Effector memory CD8-positive, alpha-beta T cell (primary cell): ENCODE measurements around the gene CTTNBP2NL.
"Not testable (repeated sequence)": the region's sequence is repeated elsewhere in the genome, so short reads cannot be mapped to it uniquely, and the experiment has no call there.

Experiments used
- ATAC-seq: fragments of 150-1000 bp; cut with Tn5 transposase; replicated peaks from 2 replicates; pipeline ENCODE4 v1.10.0; 2021; ENCODE audit warnings: mild to moderate bottlenecking, moderate library complexity
- DNase-seq, 3 experiments: peaks; one replicate each; pipeline ENCODE4 v3.0.0; 2021
- H3K27ac Mint-ChIP-seq, 2 donors: one replicate each; pipeline ENCODE4 v1.8.0; 2022; ENCODE audit warnings: mild to moderate bottlenecking in 2 of 2, mixed read lengths in 2 of 2, moderate library complexity in 2 of 2
- H3K27me3 Mint-ChIP-seq, 2 donors: one replicate each; pipeline ENCODE4 v1.8.0; 2022; ENCODE audit warnings: mixed read lengths in 2 of 2
- H3K36me3 Mint-ChIP-seq: one replicate; pipeline ENCODE4 v1.8.0; 2022; ENCODE audit warnings: mild to moderate bottlenecking, moderate library complexity, mixed read lengths; ENCODE audit not compliant: insufficient read depth
- H3K4me1 Mint-ChIP-seq, 2 donors: one replicate each; pipeline ENCODE4 v1.8.0; 2022; ENCODE audit warnings: low read depth in 2 of 2, mixed read lengths in 2 of 2
- H3K4me3 Mint-ChIP-seq, 2 donors: one replicate each; pipeline ENCODE4 v1.8.0; 2022; ENCODE audit warnings: mild to moderate bottlenecking in 2 of 2, mixed read lengths in 2 of 2, moderate library complexity in 2 of 2
- H3K9me3 Mint-ChIP-seq, 2 donors: one replicate each; pipeline ENCODE4 v1.8.0; 2022; ENCODE audit warnings: mixed read lengths in 2 of 2

Gene CTTNBP2NL

GRCh38 chr1:112390775-112391602 is 5.0 kb upstream of the CTTNBP2NL start:
- peaks cover 3% of the 10 kb centered on the region for H3K36me3 Mint-ChIP-seq
- no peaks in the 10 kb centered on the region for H3K9me3 Mint-ChIP-seq
- H3K27me3 Mint-ChIP-seq: peaks cover 29 to 64% of the 10 kb centered on the region in 2 donors
- H3K27ac Mint-ChIP-seq: no peak overlapping the region
- DNase-seq: peak; percentile 72 to 78 (median 76)
- peak overlapping the region; percentile 44 to 59 for H3K4me3 Mint-ChIP-seq
- peaks cover 9 to 14% of the 10 kb centered on the region in 2 donors for H3K4me1 Mint-ChIP-seq
- ATAC-seq: peak; percentile 93

- no peak for ATAC-seq
- Mint-ChIP-seq H3K27ac (no peak overlapping the region), H3K27me3 (peaks cover 29 to 70% of the 10 kb centered on the region in 2 donors), H3K36me3 (peaks cover 3% of the 10 kb centered on the region), H3K4me3 (no peak overlapping the region), H3K9me3 (no peaks in the 10 kb centered on the region), H3K4me1 (peaks cover 14 to 20% of the 10 kb centered on the region in 2 donors)
- DNase-seq: no peak
These were observed 4.4 kb upstream of the CTTNBP2NL start for GRCh38 chr1:112391603-112391940.

GRCh38 chr1:112393631-112393974 is 2.4 kb upstream of the CTTNBP2NL start:
- Mint-ChIP-seq H3K4me3 (no peak overlapping the region), H3K4me1 (peaks cover 19 to 25% of the 10 kb centered on the region in 2 donors), H3K27me3 (peaks cover 19 to 56% of the 10 kb centered on the region in 2 donors), H3K36me3 (peaks cover 3% of the 10 kb centered on the region), H3K9me3 (no peaks in the 10 kb centered on the region), H3K27ac (no peak overlapping the region)
- DNase-seq (no peak), ATAC-seq (no peak)

GRCh38 chr1:112394743-112395062 is 1.3 kb upstream of the CTTNBP2NL start:
- DNase-seq (no peak), ATAC-seq (no peak)
- Mint-ChIP-seq H3K27me3 (peaks cover 18 to 45% of the 10 kb centered on the region in 2 donors), H3K4me1 (peaks cover 19 to 25% of the 10 kb centered on the region in 2 donors), H3K4me3 (no peak overlapping the region), H3K9me3 (no peaks in the 10 kb centered on the region), H3K27ac (no peak overlapping the region), H3K36me3 (peaks cover 3% of the 10 kb centered on the region)

- Mint-ChIP-seq H3K36me3 (peaks cover 1% of the 10 kb centered on the region), H3K4me3 (peak overlapping the region; percentile 83 to 86), H3K27ac (no peak overlapping the region), H3K27me3 (peaks cover 18 to 41% of the 10 kb centered on the region in 2 donors), H3K4me1 (peaks cover 19 to 25% of the 10 kb centered on the region in 2 donors), H3K9me3 (no peaks in the 10 kb centered on the region)
- no peak for ATAC-seq
- DNase-seq: no peak
These were observed 676 bp upstream of the CTTNBP2NL start for GRCh38 chr1:112395256-112395820.

GRCh38 chr1:112396653-112397471 is 848 bp downstream of the CTTNBP2NL start:
- ATAC-seq (no peak), DNase-seq (no peak)
- no peaks in the 10 kb centered on the region for H3K9me3 Mint-ChIP-seq
- H3K4me3 Mint-ChIP-seq: peak overlapping the region; percentile 83 to 86
- H3K4me1 Mint-ChIP-seq: peaks cover 13 to 20% of the 10 kb centered on the region in 2 donors
- peaks cover 11 to 31% of the 10 kb centered on the region in 2 donors for H3K27me3 Mint-ChIP-seq
- peak overlapping the region; percentile 62 to 79 for H3K27ac Mint-ChIP-seq
- no peaks in the 10 kb centered on the region for H3K36me3 Mint-ChIP-seq

GRCh38 chr1:112397841-112398240 is 1.8 kb downstream of the CTTNBP2NL start:
- ATAC-seq (no peak), DNase-seq (no peak)
- Mint-ChIP-seq H3K27ac (no peak overlapping the region), H3K9me3 (no peaks in the 10 kb centered on the region), H3K36me3 (no peaks in the 10 kb centered on the region), H3K4me3 (no peak overlapping the region), H3K27me3 (peaks cover 11 to 24% of the 10 kb centered on the region in 2 donors), H3K4me1 (peaks cover 13 to 20% of the 10 kb centered on the region in 2 donors)

- Mint-ChIP-seq H3K27ac (no peak overlapping the region), H3K4me3 (no peak overlapping the region), H3K27me3 (peaks cover 5 to 11% of the 10 kb centered on the region in 2 donors), H3K36me3 (no peaks in the 10 kb centered on the region), H3K9me3 (no peaks in the 10 kb centered on the region), H3K4me1 (peaks cover 13 to 20% of the 10 kb centered on the region in 2 donors)
- ATAC-seq: peak; percentile 26
- no peak for DNase-seq
These were observed 3.4 kb downstream of the CTTNBP2NL start for GRCh38 chr1:112399456-112399855.

GRCh38 chr1:112400706-112401105 is 4.7 kb downstream of the CTTNBP2NL start:
- DNase-seq, ATAC-seq, H3K9me3 Mint-ChIP-seq, H3K27ac Mint-ChIP-seq, H3K4me3 Mint-ChIP-seq, H3K36me3 Mint-ChIP-seq: not testable (repeated sequence)
- Mint-ChIP-seq H3K4me1 (peaks cover 10 to 13% of the 10 kb centered on the region in 2 donors), H3K27me3 (peaks cover 5 to 11% of the 10 kb centered on the region in 2 donors)

GRCh38 chr1:112402682-112403643 is 6.9 kb downstream of the CTTNBP2NL start:
- no peak for ATAC-seq

GRCh38 chr1:112406771-112407170 is 10.8 kb downstream of the CTTNBP2NL start:
- Mint-ChIP-seq H3K36me3 (no peaks in the 10 kb centered on the region), H3K27me3 (peaks cover 8 to 11% of the 10 kb centered on the region in 2 donors), H3K27ac (no peak overlapping the region), H3K4me3 (no peak overlapping the region), H3K9me3 (no peaks in the 10 kb centered on the region), H3K4me1 (no peaks in the 10 kb centered on the region)
- DNase-seq (no peak), ATAC-seq (no peak)

More at GRCh38 chr1:112402682-112403643, 6.9 kb downstream of the CTTNBP2NL start:
- H3K27ac Mint-ChIP-seq: no peak overlapping the region
- H3K4me1 Mint-ChIP-seq: no peaks in the 10 kb centered on the region
- H3K4me3 Mint-ChIP-seq: no peak overlapping the region
- DNase-seq: no peak
- H3K9me3 Mint-ChIP-seq: no peaks in the 10 kb centered on the region
- H3K27me3 Mint-ChIP-seq: peaks cover 0 to 5% of the 10 kb centered on the region in 2 donors
- no peaks in the 10 kb centered on the region for H3K36me3 Mint-ChIP-seq

GRCh38 chr1:112409414-112409813 is 13.4 kb downstream of the CTTNBP2NL start:
- no peak overlapping the region for H3K4me3 Mint-ChIP-seq
- H3K4me1 Mint-ChIP-seq: no peaks in the 10 kb centered on the region
- H3K9me3 Mint-ChIP-seq: no peaks in the 10 kb centered on the region

GRCh38 chr1:112410673-112411072 is 14.7 kb downstream of the CTTNBP2NL start:
- H3K36me3 Mint-ChIP-seq: no peaks in the 10 kb centered on the region
- H3K4me3 Mint-ChIP-seq: no peak overlapping the region
- DNase-seq (no peak), ATAC-seq (no peak)
- no peaks in the 10 kb centered on the region for H3K4me1 Mint-ChIP-seq
- no peak overlapping the region for H3K27ac Mint-ChIP-seq
- peaks cover 8 to 16% of the 10 kb centered on the region in 2 donors for H3K27me3 Mint-ChIP-seq
- no peaks in the 10 kb centered on the region for H3K9me3 Mint-ChIP-seq

More at GRCh38 chr1:112409414-112409813, 13.4 kb downstream of the CTTNBP2NL start:
- H3K27ac Mint-ChIP-seq: no peak overlapping the region
- ATAC-seq (no peak), DNase-seq (no peak)
- H3K36me3 Mint-ChIP-seq: no peaks in the 10 kb centered on the region
- H3K27me3 Mint-ChIP-seq: peaks cover 8 to 12% of the 10 kb centered on the region in 2 donors
